Panc1 (cell line): ENCODE results near the gene HEYL.

Experiments
- POLR2AphosphoS5 ChIP-seq: IDR thresholded peaks from 2 replicates; pipeline ENCODE4 v1.6.1; 2012; ENCODE audit warnings: mild to moderate bottlenecking, low read depth, low read length, moderate library complexity
- SIN3A ChIP-seq: IDR thresholded peaks from 2 replicates; pipeline ENCODE4 v1.6.1; 2012; ENCODE audit warnings: low read depth, mild to moderate bottlenecking, low read length, moderate library complexity, borderline replicate concordance; ENCODE audit not compliant: insufficient read depth
- TCF7L2 ChIP-seq: IDR thresholded peaks from 2 replicates; pipeline ENCODE4 v1.6.1; 2011; ENCODE audit warnings: mild to moderate bottlenecking, low read depth, low read length, inconsistent platforms
- TF ChIP-seq, protein P1 (sequence below): fragments of 450-650 bp; IDR thresholded peaks from 2 replicates; pipeline ENCODE4 v1.5.1; 2017; ENCODE audit warnings: mild to moderate bottlenecking
- TF ChIP-seq, protein P2 (sequence below), 2 experiments: IDR thresholded peaks; 2 replicates each; pipeline ENCODE4 v1.6.1; 2011 to 2012; ENCODE audit warnings: low read depth in 2 of 2, control low read depth in 1 of 2, low read length in 1 of 2, mild to moderate bottlenecking in 1 of 2, moderate library complexity in 1 of 2; ENCODE audit not compliant: insufficient read depth in 1 of 2

DNA sequence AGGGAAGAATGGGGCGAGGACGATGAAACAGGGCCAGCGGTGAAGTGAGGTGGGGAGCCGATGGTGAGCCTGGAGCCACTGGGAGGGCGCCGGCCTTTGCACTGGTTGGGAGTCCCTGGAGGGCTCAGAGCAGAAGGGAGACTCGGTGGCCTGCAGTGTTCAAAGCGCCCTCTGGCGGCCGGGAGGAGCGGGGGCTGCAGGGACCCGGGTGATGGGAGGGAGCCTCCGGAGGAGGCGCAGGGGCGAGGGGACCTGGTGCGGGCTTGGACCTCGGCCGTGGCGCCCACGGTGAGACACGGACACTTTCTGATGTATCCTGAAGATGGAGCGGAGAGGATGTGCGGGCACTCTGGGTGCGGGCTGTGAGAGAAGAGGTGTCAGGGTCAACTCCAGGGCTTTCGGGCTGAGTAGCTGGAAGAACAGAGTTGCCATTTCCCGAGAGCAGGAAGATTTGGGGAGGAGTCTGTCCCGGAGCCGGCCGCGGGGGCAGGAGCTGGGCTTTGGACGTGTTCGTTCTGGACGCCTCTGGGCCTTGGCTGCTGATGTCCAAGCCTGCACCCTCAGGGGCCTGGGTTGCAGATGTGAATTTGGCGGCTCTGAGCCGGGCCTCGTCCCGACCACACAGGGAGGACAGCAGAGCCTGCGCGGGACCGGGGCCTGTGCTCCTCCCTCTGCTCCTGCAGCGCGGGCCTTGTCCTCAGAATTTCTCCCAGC, 29.7 kb downstream of the HEYL start:
- TF ChIP-seq, protein P1, sequence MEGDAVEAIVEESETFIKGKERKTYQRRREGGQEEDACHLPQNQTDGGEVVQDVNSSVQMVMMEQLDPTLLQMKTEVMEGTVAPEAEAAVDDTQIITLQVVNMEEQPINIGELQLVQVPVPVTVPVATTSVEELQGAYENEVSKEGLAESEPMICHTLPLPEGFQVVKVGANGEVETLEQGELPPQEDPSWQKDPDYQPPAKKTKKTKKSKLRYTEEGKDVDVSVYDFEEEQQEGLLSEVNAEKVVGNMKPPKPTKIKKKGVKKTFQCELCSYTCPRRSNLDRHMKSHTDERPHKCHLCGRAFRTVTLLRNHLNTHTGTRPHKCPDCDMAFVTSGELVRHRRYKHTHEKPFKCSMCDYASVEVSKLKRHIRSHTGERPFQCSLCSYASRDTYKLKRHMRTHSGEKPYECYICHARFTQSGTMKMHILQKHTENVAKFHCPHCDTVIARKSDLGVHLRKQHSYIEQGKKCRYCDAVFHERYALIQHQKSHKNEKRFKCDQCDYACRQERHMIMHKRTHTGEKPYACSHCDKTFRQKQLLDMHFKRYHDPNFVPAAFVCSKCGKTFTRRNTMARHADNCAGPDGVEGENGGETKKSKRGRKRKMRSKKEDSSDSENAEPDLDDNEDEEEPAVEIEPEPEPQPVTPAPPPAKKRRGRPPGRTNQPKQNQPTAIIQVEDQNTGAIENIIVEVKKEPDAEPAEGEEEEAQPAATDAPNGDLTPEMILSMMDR: peak; percentile 94
- TF ChIP-seq POLR2AphosphoS5 (no peak), TCF7L2 (no peak), SIN3A (no peak)
- TF ChIP-seq, protein P2, sequence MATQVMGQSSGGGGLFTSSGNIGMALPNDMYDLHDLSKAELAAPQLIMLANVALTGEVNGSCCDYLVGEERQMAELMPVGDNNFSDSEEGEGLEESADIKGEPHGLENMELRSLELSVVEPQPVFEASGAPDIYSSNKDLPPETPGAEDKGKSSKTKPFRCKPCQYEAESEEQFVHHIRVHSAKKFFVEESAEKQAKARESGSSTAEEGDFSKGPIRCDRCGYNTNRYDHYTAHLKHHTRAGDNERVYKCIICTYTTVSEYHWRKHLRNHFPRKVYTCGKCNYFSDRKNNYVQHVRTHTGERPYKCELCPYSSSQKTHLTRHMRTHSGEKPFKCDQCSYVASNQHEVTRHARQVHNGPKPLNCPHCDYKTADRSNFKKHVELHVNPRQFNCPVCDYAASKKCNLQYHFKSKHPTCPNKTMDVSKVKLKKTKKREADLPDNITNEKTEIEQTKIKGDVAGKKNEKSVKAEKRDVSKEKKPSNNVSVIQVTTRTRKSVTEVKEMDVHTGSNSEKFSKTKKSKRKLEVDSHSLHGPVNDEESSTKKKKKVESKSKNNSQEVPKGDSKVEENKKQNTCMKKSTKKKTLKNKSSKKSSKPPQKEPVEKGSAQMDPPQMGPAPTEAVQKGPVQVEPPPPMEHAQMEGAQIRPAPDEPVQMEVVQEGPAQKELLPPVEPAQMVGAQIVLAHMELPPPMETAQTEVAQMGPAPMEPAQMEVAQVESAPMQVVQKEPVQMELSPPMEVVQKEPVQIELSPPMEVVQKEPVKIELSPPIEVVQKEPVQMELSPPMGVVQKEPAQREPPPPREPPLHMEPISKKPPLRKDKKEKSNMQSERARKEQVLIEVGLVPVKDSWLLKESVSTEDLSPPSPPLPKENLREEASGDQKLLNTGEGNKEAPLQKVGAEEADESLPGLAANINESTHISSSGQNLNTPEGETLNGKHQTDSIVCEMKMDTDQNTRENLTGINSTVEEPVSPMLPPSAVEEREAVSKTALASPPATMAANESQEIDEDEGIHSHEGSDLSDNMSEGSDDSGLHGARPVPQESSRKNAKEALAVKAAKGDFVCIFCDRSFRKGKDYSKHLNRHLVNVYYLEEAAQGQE (IDR thresholded peaks at IDR 0.05; ENCODE audit: insufficient read depth in 1 of 2, low read depth in 2 of 2, low read length in 1 of 2): no peak
